ENCODE results near the gene ADAM10.

ADAM10 gene

GRCh38 chr15:58544756-58545155 lies 204.8 kb downstream of the ADAM10 start:
- DNase-seq (ENCODE audit: low spot score): no peak
- TF ChIP-seq CTCF (IDR thresholded peaks at IDR 0.05; ENCODE audit: borderline replicate concordance, control extremely low read depth, extremely low read depth, insufficient read depth, missing control alignments): no peak
- in situ Hi-C loops (cut with MboI; ENCODE audit: low sequenced_read_pairs, unreplicated experiment): no loop called here

GRCh38 chr15:58543664-58544335 lies 205.7 kb downstream of the ADAM10 start:
- in situ Hi-C loops (cut with MboI; ENCODE audit: low sequenced_read_pairs, unreplicated experiment): no loop called here
- no peak for TF ChIP-seq CTCF (IDR thresholded peaks at IDR 0.05; ENCODE audit: borderline replicate concordance, control extremely low read depth, extremely low read depth, insufficient read depth, missing control alignments)

GRCh38 chr15:58541410-58542087 lies 208.0 kb downstream of the ADAM10 start:
- no peak for TF ChIP-seq CTCF (IDR thresholded peaks at IDR 0.05; ENCODE audit: borderline replicate concordance, control extremely low read depth, extremely low read depth, insufficient read depth, missing control alignments)
- in situ Hi-C loops (cut with MboI; ENCODE audit: low sequenced_read_pairs, unreplicated experiment): no loop called here
- no peak for DNase-seq (ENCODE audit: low spot score)

More at GRCh38 chr15:58543664-58544335, 205.7 kb downstream of the ADAM10 start:
- DNase-seq (ENCODE audit: low spot score): no peak

GRCh38 chr15:58539548-58539947 lies 210.0 kb downstream of the ADAM10 start:
- in situ Hi-C loops (cut with MboI; ENCODE audit: low sequenced_read_pairs, unreplicated experiment): no loop called here
- no peak for DNase-seq (ENCODE audit: low spot score)
- TF ChIP-seq CTCF (IDR thresholded peaks at IDR 0.05; ENCODE audit: borderline replicate concordance, control extremely low read depth, extremely low read depth, insufficient read depth, missing control alignments): no peak

GRCh38 chr15:58538901-58539300 lies 210.6 kb downstream of the ADAM10 start:
- no peak for TF ChIP-seq CTCF (IDR thresholded peaks at IDR 0.05; ENCODE audit: borderline replicate concordance, control extremely low read depth, extremely low read depth, insufficient read depth, missing control alignments)
- in situ Hi-C loops (cut with MboI; ENCODE audit: low sequenced_read_pairs, unreplicated experiment): no loop called here

More at GRCh38 chr15:58538901-58539300, 210.6 kb downstream of the ADAM10 start:
- DNase-seq (ENCODE audit: low spot score): no peak

Data from GM13976 (cell line).